Endothelial cell of umbilical vein (primary cell): Measurements from ENCODE around the gene FOXL1. TPM values are rescaled to one million over a fixed set of nuclear protein-coding genes. Genes with fewer than 3 reads are reported as not detected.

Source experiments
- BruUV-seq: library from RNA; stranded (reverse); fragments of 400-500 nt; replicated peaks from 2 replicates; lab custom pipeline; 2021; lab: Mats Ljungman, UMichigan
- CTCF ChIA-PET: fragments of 300-600, 350-600 bp; sonication (Branson Sonifier 250); formaldehyde crosslinking; loops from one replicate; lab custom pipeline; 2021; ENCODE audit warnings: antibody characterized with exemption, inconsistent platforms; lab: Charles Lee
- POLR2A ChIA-PET: fragments of 300-600, 350-600 bp; sonication (Branson Sonifier 250); formaldehyde crosslinking; loops from one replicate; lab custom pipeline; 2021; ENCODE audit warnings: antibody characterized with exemption, inconsistent platforms; lab: Charles Lee
- DNase-seq: peaks from one replicate; pipeline ENCODE4 v3.0.0-alpha.2; 2011; ENCODE audit warnings: low read depth, low spot score
- FAIRE-seq: peaks from 2 replicates; lab custom pipeline; 2011; peaks lifted over from hg19 to GRCh38; lab: Jason Lieb, UNC
- H2AFZ ChIP-seq: 2 replicates; pipeline ENCODE4 v1.6.0; 2012; ENCODE audit warnings: low read depth, low read length, control low read depth, inconsistent platforms
- H3K27ac ChIP-seq: 2 replicates; pipeline ENCODE4 v1.5.1; 2011; ENCODE audit warnings: low read depth, mild to moderate bottlenecking, control low read depth, low read length, moderate library complexity; ENCODE audit not compliant: insufficient read depth
- H3K27me3 ChIP-seq, 2 experiments: 2 replicates each; pipeline versions ENCODE4 v1.6.0 to v1.6.1; 2011; ENCODE audit warnings: low read length in 2 of 2, mixed read lengths in 1 of 2; ENCODE audit not compliant: control insufficient read depth in 2 of 2, insufficient read depth in 2 of 2
- H3K36me3 ChIP-seq, 2 experiments: 2 replicates in 1 of 2; 3 replicates in 1 of 2; pipeline ENCODE4 v1.5.1; 2011; ENCODE audit warnings: low read length in 2 of 2, mild to moderate bottlenecking in 1 of 2, moderate library complexity in 1 of 2; ENCODE audit not compliant: control insufficient read depth in 2 of 2, insufficient read depth in 2 of 2; ENCODE audit errors: extremely low read depth in 1 of 2
- H3K4me1 ChIP-seq: 3 replicates; pipeline ENCODE4 v1.5.1; 2011; ENCODE audit warnings: mild to moderate bottlenecking, low read length; ENCODE audit not compliant: control insufficient read depth, insufficient read depth; ENCODE audit errors: extremely low read depth
- H3K4me2 ChIP-seq: 2 replicates; pipeline ENCODE4 v1.6.1; 2011; ENCODE audit warnings: low read length, control low read depth, mixed read lengths; ENCODE audit not compliant: insufficient read depth
- H3K4me3 ChIP-seq, 3 experiments: fragments of 200-600 bp in 1 of 3; sonication (generic), shearing (Covaris generic) in 1 of 3; replicated peaks in 1 of 3; 2 replicates each; pipeline ENCODE4 v1.5.1; 2011 to 2016; ENCODE audit warnings: control low read depth in 3 of 3, low read length in 3 of 3, mild to moderate bottlenecking in 2 of 3, inconsistent platforms in 1 of 3, low read depth in 1 of 3, moderate library complexity in 1 of 3; ENCODE audit not compliant: insufficient read depth in 1 of 3
- H3K79me2 ChIP-seq: 2 replicates; pipeline ENCODE4 v1.6.0; 2012; ENCODE audit warnings: low read length, inconsistent platforms; ENCODE audit not compliant: control insufficient read depth, insufficient read depth
- H3K9ac ChIP-seq: replicated peaks from 2 replicates; pipeline ENCODE3; 2011; ENCODE audit warnings: low read length, control low read depth; ENCODE audit not compliant: insufficient read depth; ENCODE audit errors: extremely low read depth
- H3K9me1 ChIP-seq: replicated peaks from 3 replicates; pipeline ENCODE4 v1.6.0; 2011; ENCODE audit warnings: mild to moderate bottlenecking, low read length; ENCODE audit not compliant: control insufficient read depth, insufficient read depth; ENCODE audit errors: extremely low read depth
- H3K9me3 ChIP-seq: replicated peaks from 2 replicates; pipeline ENCODE4 v1.5.1; 2012; ENCODE audit warnings: low read length, inconsistent platforms; ENCODE audit not compliant: control insufficient read depth, insufficient read depth
- H4K20me1 ChIP-seq: replicated peaks from 2 replicates; pipeline ENCODE3; 2011; ENCODE audit warnings: mild to moderate bottlenecking, low read length; ENCODE audit not compliant: control insufficient read depth, insufficient read depth; ENCODE audit errors: extremely low read depth
- CTCF ChIP-seq, 2 donors: IDR thresholded peaks; 1 replicate in 1 of 2; 2 replicates in 1 of 2; pipeline ENCODE4 v1.5.1; 2011; ENCODE audit warnings: low read length in 2 of 2, mild to moderate bottlenecking in 2 of 2, moderate library complexity in 2 of 2, control low read depth in 1 of 2, inconsistent platforms in 1 of 2, low read depth in 1 of 2; ENCODE audit not compliant: insufficient read depth in 1 of 2; ENCODE audit errors: extremely low read depth in 1 of 2
- EZH2 ChIP-seq: IDR thresholded peaks from 2 replicates; pipeline ENCODE4 v1.6.1; 2012; ENCODE audit warnings: borderline replicate concordance, low read depth, mild to moderate bottlenecking, moderate library complexity, low read length, inconsistent platforms; ENCODE audit not compliant: severe bottlenecking
- FOS ChIP-seq: IDR thresholded peaks from 2 replicates; pipeline ENCODE4 v1.6.1; 2011; ENCODE audit warnings: mild to moderate bottlenecking, low read length, moderate library complexity, borderline replicate concordance; ENCODE audit not compliant: insufficient read depth
- GATA2 ChIP-seq: IDR thresholded peaks from 2 replicates; pipeline ENCODE4 v1.7.0; 2011; ENCODE audit warnings: low read depth, mild to moderate bottlenecking, moderate library complexity, mixed read lengths, low read length; ENCODE audit not compliant: insufficient read length, insufficient read depth
- JUN ChIP-seq: IDR thresholded peaks from 2 replicates; pipeline ENCODE4 v1.6.1; 2011; ENCODE audit warnings: borderline replicate concordance, low read depth; ENCODE audit not compliant: insufficient read length, insufficient read depth
- MAX ChIP-seq: IDR thresholded peaks from 2 replicates; pipeline ENCODE4 v1.6.1; 2011; ENCODE audit not compliant: insufficient read depth, insufficient read length
- MYC ChIP-seq: IDR thresholded peaks from one replicate; pipeline ENCODE4 v1.6.1; 2011; ENCODE audit warnings: mild to moderate bottlenecking, low read depth, low read length
- POLR2A ChIP-seq: IDR thresholded peaks from 2 replicates; pipeline ENCODE4 v1.6.1; 2012; ENCODE audit warnings: low read depth, mild to moderate bottlenecking, control low read depth, low read length
- POLR2AphosphoS5 ChIP-seq: IDR thresholded peaks from 2 replicates; pipeline ENCODE4 v1.6.1; 2012; ENCODE audit warnings: low read depth, mild to moderate bottlenecking, control low read depth, low read length, moderate library complexity; ENCODE audit not compliant: insufficient read depth
- dilution Hi-C: fragments of 300-500 bp; cut with MboI; formaldehyde crosslinking; loops from one replicate; pipeline ENCODE4 v1.15.0; 2019; ENCODE audit warnings: low sequenced_read_pairs; ENCODE audit not compliant: extremely low pct_ligation_motif_present
- intact Hi-C: fragments of 100-400 bp; cut with micrococcal nuclease; formaldehyde crosslinking; loops from one replicate; pipeline ENCODE4 v1.10.0; 2022
- polyA plus RNA-seq, 4 experiments: library from polyadenylated mRNA; depleted of rRNA in 3 of 4; stranded (reverse) in 3 of 4; unstranded in 1 of 4; fragments of >200 nt; gene quantifications; 2 replicates each; pipeline versions ENCODE4 v1.2.1 to v1.2.3, GENCODE V29; 2011 to 2012; ENCODE audit warnings: missing spikeins in 1 of 4
- total RNA-seq: library from RNA; stranded (reverse); gene quantifications from 2 replicates; pipeline ENCODE4 v1.2.3, GENCODE V29; 2021

FOXL1 gene
- total and polyA plus RNA-seq, 2 donors (not counting 3 experiments of a cell fraction or from before 2014, with no cell fraction given), result 2.8 to 3.8 TPM

GRCh38 chr16:86631444-86631843, 53.1 kb downstream of the FOXL1 start:
- Histone ChIP-seq H3K4me3 (no peak overlapping the region), H3K9me3 (no peaks in the 10 kb centered on the region), H3K9ac (no peak overlapping the region), H3K4me1 (peaks cover 9% of the 10 kb centered on the region), H3K9me1 (no peaks in the 10 kb centered on the region), H3K27me3 (no peaks in the 10 kb centered on the region), H2AFZ (peak overlapping the region; percentile 5), H4K20me1 (no peaks in the 10 kb centered on the region), H3K27ac (no peak overlapping the region), H3K79me2 (no peaks in the 10 kb centered on the region), H3K36me3 (no peaks in the 10 kb centered on the region), H3K4me2 (no peak overlapping the region)
- dilution Hi-C loops (no loop called here), intact Hi-C loops (no loop called here)
- ChIA-PET POLR2A (no interaction called here), CTCF (interaction anchor here (1.5 kb wide), 1 partner anchor 21 kb away, joined by 3 read pairs; no protein-coding TSS in a partner anchor)
- FAIRE-seq (no peak), DNase-seq (no peak)
- no peak for TF ChIP-seq MAX
- no peak for TF ChIP-seq POLR2A
- TF ChIP-seq CTCF (IDR thresholded peaks at IDR 0.05; ENCODE audit: extremely low read depth in 1 of 2, insufficient read depth in 1 of 2, low read depth in 1 of 2, low read length in 2 of 2), result no peak
- no peak for TF ChIP-seq MYC
- TF ChIP-seq FOS, result no peak
- TF ChIP-seq GATA2, result no peak
- TF ChIP-seq POLR2AphosphoS5, result no peak
- no peak for TF ChIP-seq EZH2
- TF ChIP-seq JUN, result no peak
- no TSS peak for BruUV-seq

Other genes with a start within 250 kb of the FOXL1 start
- 1.1 and 2.2 TPM in 2 replicates for gene FOXF1, start 68.0 kb upstream of the FOXL1 start, total RNA-seq
- 1.0 and 1.4 TPM in 2 replicates for gene FOXF1, start 68.0 kb upstream of the FOXL1 start, polyA plus RNA-seq
- 21.1 and 23.2 TPM in 2 replicates for gene MTHFSD, start 23.3 kb upstream of the FOXL1 start, total RNA-seq
- 16.7 and 17.8 TPM in 2 replicates for gene MTHFSD, start 23.3 kb upstream of the FOXL1 start, polyA plus RNA-seq
- gene FOXC2, start 11.7 kb upstream of the FOXL1 start, total RNA-seq, result 44.0 and 47.0 TPM in 2 replicates
- 7.2 and 7.7 TPM in 2 replicates for gene FOXC2, start 11.7 kb upstream of the FOXL1 start, polyA plus RNA-seq